HepG2 (cell line): ENCODE results near the gene GRB2.

Experiments
- ATF2 ChIP-seq: sonication (generic); formaldehyde crosslinking; IDR thresholded peaks from 2 replicates; pipeline ENCODE4 v1.4.0; 2020; ENCODE audit warnings: missing genetic modification reagents
- HDAC2 ChIP-seq: sonication (generic); formaldehyde crosslinking; IDR thresholded peaks from 2 replicates; pipeline ENCODE4 v1.4.0; 2020; ENCODE audit warnings: missing genetic modification reagents
- PCBP1 ChIP-seq: fragments of 200-400 bp; formaldehyde crosslinking; IDR thresholded peaks from 2 replicates; pipeline ENCODE4 v1.6.1; 2017; ENCODE audit warnings: mild to moderate bottlenecking, low read depth, low read length, borderline replicate concordance
- ZFP36 ChIP-seq: fragments of 150-350 bp; IDR thresholded peaks from 2 replicates; pipeline ENCODE4 v1.6.1; 2018; ENCODE audit warnings: borderline replicate concordance, low read length, low read depth; ENCODE audit not compliant: partially characterized antibody
- ZNF766 ChIP-seq: sonication (generic); formaldehyde crosslinking; IDR thresholded peaks from 2 replicates; pipeline ENCODE4 v1.5.0; 2020; ENCODE audit warnings: missing genetic modification reagents, borderline replicate concordance
- TF ChIP-seq, protein P1 (sequence below): conservative IDR thresholded peaks from 2 replicates; pipeline ENCODE4 v1.6.1; 2018; ENCODE audit warnings: missing genetic modification reagents

- TF ChIP-seq ZNF766: no peak
- TF ChIP-seq ZFP36: no peak
- TF ChIP-seq, protein P1, sequence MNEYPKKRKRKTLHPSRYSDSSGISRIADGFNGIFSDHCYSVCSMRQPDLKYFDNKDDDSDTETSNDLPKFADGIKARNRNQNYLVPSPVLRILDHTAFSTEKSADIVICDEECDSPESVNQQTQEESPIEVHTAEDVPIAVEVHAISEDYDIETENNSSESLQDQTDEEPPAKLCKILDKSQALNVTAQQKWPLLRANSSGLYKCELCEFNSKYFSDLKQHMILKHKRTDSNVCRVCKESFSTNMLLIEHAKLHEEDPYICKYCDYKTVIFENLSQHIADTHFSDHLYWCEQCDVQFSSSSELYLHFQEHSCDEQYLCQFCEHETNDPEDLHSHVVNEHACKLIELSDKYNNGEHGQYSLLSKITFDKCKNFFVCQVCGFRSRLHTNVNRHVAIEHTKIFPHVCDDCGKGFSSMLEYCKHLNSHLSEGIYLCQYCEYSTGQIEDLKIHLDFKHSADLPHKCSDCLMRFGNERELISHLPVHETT (CRISPR knock-in tag): no peak
- no peak for TF ChIP-seq ATF2 (CRISPR knock-in tag)
- no peak for TF ChIP-seq PCBP1
- TF ChIP-seq HDAC2 (CRISPR knock-in tag): no peak
Measured at GRCh38 chr17:75277664-75278071, 127.8 kb downstream of the GRB2 start.
